Muscle of leg (tissue), 11 donors: ENCODE measurements around the gene PRR23A. TPM values are rescaled to one million over a fixed set of nuclear protein-coding genes. Genes with fewer than 3 reads are reported as not detected.

Experiments
- DNase-seq: peaks from one replicate; pipeline ENCODE4 v3.0.0; 2013
- H3K27ac ChIP-seq: one replicate; pipeline ENCODE4 v1.5.1; 2013; ENCODE audit warnings: mild to moderate bottlenecking, low read length, control low read depth
- H3K27me3 ChIP-seq: one replicate; pipeline ENCODE4 v1.6.1; 2013; ENCODE audit warnings: low read length; ENCODE audit not compliant: control insufficient read depth, insufficient read depth
- H3K36me3 ChIP-seq: one replicate; pipeline ENCODE4 v1.6.1; 2013; ENCODE audit warnings: low read length; ENCODE audit not compliant: control insufficient read depth, insufficient read depth
- H3K4me1 ChIP-seq: one replicate; pipeline ENCODE4 v1.6.1; 2013; ENCODE audit warnings: low read length; ENCODE audit not compliant: control insufficient read depth, insufficient read depth
- H3K4me3 ChIP-seq: one replicate; pipeline ENCODE4 v1.5.1; 2013; ENCODE audit warnings: low read length, control low read depth
- H3K9me3 ChIP-seq: replicated peaks from 2 replicates; pipeline ENCODE4 v1.6.1; 2013; ENCODE audit warnings: low read depth, low read length; ENCODE audit not compliant: control insufficient read depth
- WGBS: methylation state at CpG from one replicate; pipeline ENCODE4 v1.1.5; 2013; ENCODE audit warnings: missing lambda C conversion rate; ENCODE audit not compliant: insufficient coverage; 5-methylcytosine and 5-hydroxymethylcytosine counted together
- polyA plus RNA-seq, 8 donors: library from polyadenylated mRNA; unstranded; fragments of 120-200 nt; gene quantifications; one replicate each; pipeline versions ENCODE4 v1.2.1 to v1.2.3, GENCODE V29; 2013; ENCODE audit warnings: inconsistent platforms in 1 of 8, low replicate concordance in 1 of 8; ENCODE audit not compliant: insufficient read length in 8 of 8, insufficient read depth in 1 of 8
- total RNA-seq: library from RNA; stranded (reverse); fragments of 120-200 nt; gene quantifications from one replicate; pipeline ENCODE4 v1.2.4, GENCODE V29; 2013

The PRR23A gene
- total and polyA plus RNA-seq, 9 donors = not detected

DNA sequence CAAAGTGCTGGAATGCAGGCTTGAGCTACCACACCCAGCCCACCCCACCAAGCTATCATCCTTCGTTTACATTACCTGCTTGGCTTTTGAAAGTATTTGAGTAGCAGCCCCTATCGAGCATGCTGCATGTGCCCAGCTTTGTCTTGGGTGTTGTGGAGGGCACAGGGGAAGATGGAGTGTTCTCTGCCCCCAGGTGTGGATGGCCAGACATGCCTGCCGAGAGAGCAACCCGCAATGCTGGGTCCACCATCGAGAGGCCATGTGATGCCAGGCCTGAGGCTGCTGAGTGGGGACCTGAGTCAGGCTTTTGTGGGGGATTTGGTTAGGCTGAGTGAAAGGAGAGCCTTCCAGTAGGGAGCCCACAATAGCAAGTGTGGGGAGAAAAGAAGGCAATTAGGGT, 33.1 kb downstream of the PRR23A start:
- WGBS = 83% methylated on average over 4 of the region's 5 CpGs
- no peak for DNase-seq
- H3K9me3 ChIP-seq = no peaks in the 10 kb centered on the region
- peaks cover 3% of the 10 kb centered on the region for H3K27me3 ChIP-seq
- no peak overlapping the region for H3K4me3 ChIP-seq
- no peaks in the 10 kb centered on the region for H3K4me1 ChIP-seq
- no peaks in the 10 kb centered on the region for H3K36me3 ChIP-seq
- no peak overlapping the region for H3K27ac ChIP-seq

DNA sequence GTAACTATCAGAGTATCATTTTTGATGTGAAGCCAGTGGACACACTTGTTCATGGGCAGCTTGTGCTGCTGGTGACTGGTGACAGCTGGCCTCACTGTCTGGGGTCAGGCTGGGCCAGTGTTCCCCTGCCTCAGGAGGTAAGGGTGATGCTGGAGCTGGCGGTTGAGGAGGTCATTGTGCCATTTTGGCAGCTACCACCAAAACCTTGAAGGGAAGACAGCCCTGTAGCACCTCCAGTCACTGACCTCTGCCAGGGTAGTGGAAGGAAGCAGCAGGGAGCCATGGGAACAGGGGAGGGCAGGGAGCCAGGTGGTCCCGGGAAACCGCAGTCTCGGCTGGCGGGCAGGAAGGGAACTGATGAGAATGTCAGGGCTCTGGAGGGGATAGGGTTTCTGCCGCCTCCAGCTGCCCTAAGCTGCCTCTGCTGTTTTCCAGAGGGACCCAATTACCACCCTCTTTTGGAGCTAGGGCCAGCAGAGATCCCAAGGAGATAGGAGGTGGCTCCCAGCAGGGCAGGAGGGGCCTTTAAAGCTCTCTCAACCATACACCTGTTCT, 34.2 kb downstream of the PRR23A start:
- no peak overlapping the region for H3K4me3 ChIP-seq
- H3K4me1 ChIP-seq = no peaks in the 10 kb centered on the region
- 35% methylated on average over 3 of the region's 6 CpGs for WGBS
- no peaks in the 10 kb centered on the region for H3K9me3 ChIP-seq
- DNase-seq = no peak
- H3K27ac ChIP-seq = no peak overlapping the region
- no peaks in the 10 kb centered on the region for H3K36me3 ChIP-seq
- peaks cover 3% of the 10 kb centered on the region for H3K27me3 ChIP-seq

DNA sequence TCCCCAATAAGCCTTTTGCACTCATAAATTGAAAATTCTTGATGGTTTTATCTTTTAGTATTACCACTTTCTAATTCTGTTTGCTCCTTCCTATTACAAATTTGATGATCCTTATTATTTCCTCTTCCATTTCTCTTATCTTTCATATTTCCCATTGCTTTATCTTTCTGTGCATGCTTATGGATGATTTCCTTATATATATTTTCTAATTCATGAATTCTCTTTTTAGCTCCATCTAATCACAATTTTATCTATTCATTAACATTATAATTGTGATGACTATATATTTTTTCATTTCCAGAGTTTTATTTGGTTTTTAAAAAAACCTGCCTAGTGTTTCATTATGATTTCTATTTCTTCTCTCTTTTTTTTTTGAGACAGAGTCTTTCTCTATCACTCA, 41.1 kb downstream of the PRR23A start:
- no peaks in the 10 kb centered on the region for H3K36me3 ChIP-seq
- H3K27me3 ChIP-seq = peaks cover 26% of the 10 kb centered on the region
- no peak for DNase-seq

DNA sequence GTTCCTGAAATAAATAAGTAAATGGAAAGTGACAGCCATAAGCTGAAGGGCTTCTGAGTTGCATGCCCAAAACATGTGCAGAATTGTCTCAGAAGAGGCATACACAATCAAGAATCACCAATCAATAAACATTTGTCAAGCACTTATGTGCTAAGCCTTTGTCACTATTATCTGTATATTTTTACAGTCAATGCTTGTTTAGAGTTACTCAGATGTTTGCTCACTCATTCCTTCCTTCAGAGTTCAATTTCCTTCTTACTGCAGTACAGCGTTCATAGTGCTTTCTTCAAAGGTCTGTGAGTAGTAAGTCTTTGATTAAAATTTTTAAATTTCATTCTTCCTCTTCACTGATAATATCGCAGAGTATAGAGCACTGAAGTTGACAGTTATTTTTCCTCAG, 41.8 kb downstream of the PRR23A start:
- peaks cover 33% of the 10 kb centered on the region for H3K27me3 ChIP-seq
- H3K27ac ChIP-seq = no peak overlapping the region
- peaks cover 4% of the 10 kb centered on the region for H3K4me1 ChIP-seq
- no CpG with 5 or more reads among the region's 2 CpGs for WGBS
- H3K36me3 ChIP-seq = no peaks in the 10 kb centered on the region
- H3K9me3 ChIP-seq = no peaks in the 10 kb centered on the region
- no peak for DNase-seq
- H3K4me3 ChIP-seq = no peak overlapping the region

More for the DNA sequence above, 41.1 kb downstream of the PRR23A start:
- Histone ChIP-seq H3K9me3 (no peaks in the 10 kb centered on the region), H3K27ac (no peak overlapping the region), H3K4me3 (no peak overlapping the region), H3K4me1 (peaks cover 4% of the 10 kb centered on the region)

DNA sequence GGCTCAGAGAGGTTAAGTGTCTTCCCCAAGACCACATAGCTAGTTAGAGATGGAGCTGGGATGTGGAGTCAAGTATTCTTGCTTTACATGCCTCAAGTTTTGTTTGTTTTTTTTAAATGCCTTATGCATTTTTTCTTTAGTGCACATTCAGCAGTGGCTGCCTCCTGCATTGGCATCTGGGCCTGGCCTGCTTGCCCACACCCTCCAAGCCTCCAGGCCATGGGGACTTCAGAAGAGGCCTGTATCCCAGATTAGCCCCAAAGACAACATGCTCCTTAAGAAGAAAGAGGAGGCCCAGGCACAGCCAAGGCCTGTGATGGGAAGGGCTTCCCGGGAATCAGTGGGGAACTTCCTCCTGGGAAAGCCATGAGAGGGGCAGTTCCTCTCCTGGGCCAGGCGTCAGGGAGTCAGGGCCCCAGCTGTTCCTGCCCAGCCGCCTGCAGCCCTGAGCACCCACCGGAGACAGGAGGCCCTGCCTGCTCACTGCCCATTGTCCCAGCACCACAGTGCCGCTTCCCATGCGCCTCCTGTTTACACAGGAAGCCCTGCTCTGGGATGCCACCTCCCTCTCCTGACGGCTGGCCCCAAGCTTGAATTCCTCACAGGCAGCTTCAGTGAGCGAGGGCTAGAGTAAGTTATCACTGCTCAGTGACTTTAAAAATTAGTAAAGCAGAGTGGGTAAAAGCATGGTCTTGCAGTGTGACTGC, 43.1 kb downstream of the PRR23A start:
- H3K9me3 ChIP-seq = no peaks in the 10 kb centered on the region
- WGBS = 66% methylated on average over 5 of the region's 8 CpGs
- peaks cover 35% of the 10 kb centered on the region for H3K27me3 ChIP-seq

DNA sequence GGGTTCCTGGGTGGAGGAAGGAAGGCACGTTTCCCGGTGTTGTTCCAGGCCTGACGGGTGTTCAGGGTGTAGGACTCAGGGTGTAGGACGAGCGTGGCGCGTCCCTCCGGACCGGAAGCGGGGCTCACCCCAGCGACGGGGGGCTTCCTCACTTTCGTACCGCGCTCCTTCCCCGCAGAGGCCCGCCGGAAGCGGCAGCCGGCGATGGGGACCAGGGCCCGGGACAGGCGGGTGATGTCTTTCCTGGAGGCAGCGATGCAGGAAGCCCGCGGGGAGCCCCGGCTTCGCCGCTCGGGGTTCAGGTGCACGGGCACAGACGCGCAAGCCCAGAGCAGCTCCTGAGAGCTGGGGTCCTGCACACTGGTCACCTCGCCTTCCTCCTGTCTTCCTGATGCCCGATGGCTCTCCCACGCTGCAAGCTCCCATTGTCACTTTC, 45.6 kb downstream of the PRR23A start:
- H3K27ac ChIP-seq = no peak overlapping the region
- no peaks in the 10 kb centered on the region for H3K36me3 ChIP-seq
- H3K9me3 ChIP-seq = no peaks in the 10 kb centered on the region
- H3K4me3 ChIP-seq = no peak overlapping the region
- peaks cover 4% of the 10 kb centered on the region for H3K4me1 ChIP-seq
- no peak for DNase-seq
- 3% methylated on average over 36 of the region's 36 CpGs for WGBS
- H3K27me3 ChIP-seq = peaks cover 42% of the 10 kb centered on the region

More for the DNA sequence above, 43.1 kb downstream of the PRR23A start:
- Histone ChIP-seq H3K27ac (no peak overlapping the region), H3K4me3 (no peak overlapping the region), H3K4me1 (peaks cover 4% of the 10 kb centered on the region), H3K36me3 (no peaks in the 10 kb centered on the region)
- DNase-seq = no peak

Other genes starting within 250 kb of the PRR23A start
- 8.0 TPM for gene PIK3CB, start 171.3 kb downstream of the PRR23A start, total RNA-seq
- gene PIK3CB, start 171.3 kb downstream of the PRR23A start, polyA plus RNA-seq = 10 to 100 TPM in 4 of 8 donors, 1 to 10 TPM in 4; 9.4 to 16.3 (median 10.3) TPM
- not detected for gene FOXL2, start 59.1 kb downstream of the PRR23A start, total RNA-seq
- gene FOXL2, start 59.1 kb downstream of the PRR23A start, polyA plus RNA-seq = under 1 TPM in 3 of 8 donors, not detected in 5; 0.05 to 0.09 (median 0.05) TPM
- not detected for gene FOXL2NB, start 59.1 kb downstream of the PRR23A start, total RNA-seq
- under 1 TPM in 4 of 8 donors, not detected in 4; 0.05 to 0.13 (median 0.08) TPM for gene FOXL2NB, start 59.1 kb downstream of the PRR23A start, polyA plus RNA-seq
- not detected for gene PRR23B, start 14.7 kb upstream of the PRR23A start, total RNA-seq
- under 1 TPM in 1 of 8 donors, not detected in 7; 0.19 TPM for gene PRR23B, start 14.7 kb upstream of the PRR23A start, polyA plus RNA-seq
- gene PRR23C, start 38.6 kb upstream of the PRR23A start, total RNA-seq = not detected
- gene PRR23C, start 38.6 kb upstream of the PRR23A start, polyA plus RNA-seq = not detected